ENCODE results near the gene JMJD4.
"Not testable (repeated sequence)": the region's sequence is repeated elsewhere in the genome, so short reads cannot be mapped to it uniquely, and the experiment has no call there.

Gene JMJD4

GRCh38 chr1:227725046-227725445 is 10.1 kb downstream of the JMJD4 start:
- Histone ChIP-seq H3K36me3 (ENCODE audit: control insufficient read depth, insufficient read depth, low read length) (no peaks in the 10 kb centered on the region), H3K4me1 (ENCODE audit: control insufficient read depth, insufficient read depth, low read length) (peaks cover 16% of the 10 kb centered on the region), H3K27me3 (ENCODE audit: control insufficient read depth, insufficient read depth, low read length) (no peaks in the 10 kb centered on the region), H3K4me3 (ENCODE audit: low read length) (no peak overlapping the region), H3K9me3 (ENCODE audit: control insufficient read depth, low read length) (no peaks in the 10 kb centered on the region), H3K9ac (ENCODE audit: low read length) (no peak overlapping the region)

- H3K4me1 ChIP-seq (ENCODE audit: control insufficient read depth, insufficient read depth, low read length) = peaks cover 5% of the 10 kb centered on the region
- H3K36me3 ChIP-seq (ENCODE audit: control insufficient read depth, insufficient read depth, low read length) = no peaks in the 10 kb centered on the region
- no peaks in the 10 kb centered on the region for H3K27me3 ChIP-seq (ENCODE audit: control insufficient read depth, insufficient read depth, low read length)
- no peak overlapping the region for H3K9ac ChIP-seq (ENCODE audit: low read length)
- no peak overlapping the region for H3K4me3 ChIP-seq (ENCODE audit: low read length)
- no peaks in the 10 kb centered on the region for H3K9me3 ChIP-seq (ENCODE audit: control insufficient read depth, low read length)
Measured at GRCh38 chr1:227723474-227723873, 11.6 kb downstream of the JMJD4 start.

- no peak overlapping the region for H3K4me3 ChIP-seq (ENCODE audit: low read length)
- H3K36me3 ChIP-seq (ENCODE audit: control insufficient read depth, insufficient read depth, low read length) = no peaks in the 10 kb centered on the region
- no peaks in the 10 kb centered on the region for H3K4me1 ChIP-seq (ENCODE audit: control insufficient read depth, insufficient read depth, low read length)
- no peaks in the 10 kb centered on the region for H3K9me3 ChIP-seq (ENCODE audit: control insufficient read depth, low read length)
- no peaks in the 10 kb centered on the region for H3K27me3 ChIP-seq (ENCODE audit: control insufficient read depth, insufficient read depth, low read length)
- H3K9ac ChIP-seq (ENCODE audit: low read length) = no peak overlapping the region
Measured at GRCh38 chr1:227718932-227719331, 16.2 kb downstream of the JMJD4 start.

GRCh38 chr1:227712648-227713047 is 22.5 kb downstream of the JMJD4 start:
- no peaks in the 10 kb centered on the region for H3K4me1 ChIP-seq (ENCODE audit: control insufficient read depth, insufficient read depth, low read length)
- no peak overlapping the region for H3K9ac ChIP-seq (ENCODE audit: low read length)
- H3K36me3 ChIP-seq (ENCODE audit: control insufficient read depth, insufficient read depth, low read length) = no peaks in the 10 kb centered on the region
- H3K9me3 ChIP-seq (ENCODE audit: control insufficient read depth, low read length) = no peaks in the 10 kb centered on the region
- H3K4me3 ChIP-seq (ENCODE audit: low read length) = no peak overlapping the region
- no peaks in the 10 kb centered on the region for H3K27me3 ChIP-seq (ENCODE audit: control insufficient read depth, insufficient read depth, low read length)

GRCh38 chr1:227710474-227710873 is 24.6 kb downstream of the JMJD4 start:
- H3K9me3 ChIP-seq (ENCODE audit: control insufficient read depth, low read length); H3K4me1 ChIP-seq (ENCODE audit: control insufficient read depth, insufficient read depth, low read length); H3K27me3 ChIP-seq (ENCODE audit: control insufficient read depth, insufficient read depth, low read length); H3K9ac ChIP-seq (ENCODE audit: low read length); H3K4me3 ChIP-seq (ENCODE audit: low read length); H3K36me3 ChIP-seq (ENCODE audit: control insufficient read depth, insufficient read depth, low read length): not testable (repeated sequence)

GRCh38 chr1:227709451-227709850 is 25.7 kb downstream of the JMJD4 start:
- no peaks in the 10 kb centered on the region for H3K4me1 ChIP-seq (ENCODE audit: control insufficient read depth, insufficient read depth, low read length)
- no peaks in the 10 kb centered on the region for H3K9me3 ChIP-seq (ENCODE audit: control insufficient read depth, low read length)
- H3K27me3 ChIP-seq (ENCODE audit: control insufficient read depth, insufficient read depth, low read length) = no peaks in the 10 kb centered on the region
- no peak overlapping the region for H3K4me3 ChIP-seq (ENCODE audit: low read length)
- H3K9ac ChIP-seq (ENCODE audit: low read length) = no peak overlapping the region
- no peaks in the 10 kb centered on the region for H3K36me3 ChIP-seq (ENCODE audit: control insufficient read depth, insufficient read depth, low read length)

GRCh38 chr1:227707846-227708245 is 27.3 kb downstream of the JMJD4 start:
- no peaks in the 10 kb centered on the region for H3K4me1 ChIP-seq (ENCODE audit: control insufficient read depth, insufficient read depth, low read length)
- no peaks in the 10 kb centered on the region for H3K36me3 ChIP-seq (ENCODE audit: control insufficient read depth, insufficient read depth, low read length)
- H3K4me3 ChIP-seq (ENCODE audit: low read length) = no peak overlapping the region
- no peak overlapping the region for H3K9ac ChIP-seq (ENCODE audit: low read length)
- H3K9me3 ChIP-seq (ENCODE audit: control insufficient read depth, low read length) = no peaks in the 10 kb centered on the region
- H3K27me3 ChIP-seq (ENCODE audit: control insufficient read depth, insufficient read depth, low read length) = no peaks in the 10 kb centered on the region

GRCh38 chr1:227701631-227702030 is 33.5 kb downstream of the JMJD4 start:
- not testable (repeated sequence) for H3K36me3 ChIP-seq (ENCODE audit: control insufficient read depth, insufficient read depth, low read length); H3K9ac ChIP-seq (ENCODE audit: low read length); H3K9me3 ChIP-seq (ENCODE audit: control insufficient read depth, low read length); H3K27me3 ChIP-seq (ENCODE audit: control insufficient read depth, insufficient read depth, low read length); H3K4me3 ChIP-seq (ENCODE audit: low read length); H3K4me1 ChIP-seq (ENCODE audit: control insufficient read depth, insufficient read depth, low read length)

- Histone ChIP-seq H3K4me1 (ENCODE audit: control insufficient read depth, insufficient read depth, low read length) (no peaks in the 10 kb centered on the region), H3K36me3 (ENCODE audit: control insufficient read depth, insufficient read depth, low read length) (no peaks in the 10 kb centered on the region), H3K9me3 (ENCODE audit: control insufficient read depth, low read length) (no peaks in the 10 kb centered on the region), H3K27me3 (ENCODE audit: control insufficient read depth, insufficient read depth, low read length) (no peaks in the 10 kb centered on the region), H3K9ac (ENCODE audit: low read length) (no peak overlapping the region), H3K4me3 (ENCODE audit: low read length) (no peak overlapping the region)
Measured at GRCh38 chr1:227697321-227697864, 37.7 kb downstream of the JMJD4 start.

- Histone ChIP-seq H3K27me3 (ENCODE audit: control insufficient read depth, insufficient read depth, low read length) (no peaks in the 10 kb centered on the region), H3K4me1 (ENCODE audit: control insufficient read depth, insufficient read depth, low read length) (no peaks in the 10 kb centered on the region), H3K36me3 (ENCODE audit: control insufficient read depth, insufficient read depth, low read length) (no peaks in the 10 kb centered on the region), H3K9me3 (ENCODE audit: control insufficient read depth, low read length) (no peaks in the 10 kb centered on the region), H3K4me3 (ENCODE audit: low read length) (no peak overlapping the region), H3K9ac (ENCODE audit: low read length) (no peak overlapping the region)
Measured at GRCh38 chr1:227685807-227686206, 49.3 kb downstream of the JMJD4 start.
